ENCODE measurements around the gene PCBD2.

PCBD2 gene

DNA sequence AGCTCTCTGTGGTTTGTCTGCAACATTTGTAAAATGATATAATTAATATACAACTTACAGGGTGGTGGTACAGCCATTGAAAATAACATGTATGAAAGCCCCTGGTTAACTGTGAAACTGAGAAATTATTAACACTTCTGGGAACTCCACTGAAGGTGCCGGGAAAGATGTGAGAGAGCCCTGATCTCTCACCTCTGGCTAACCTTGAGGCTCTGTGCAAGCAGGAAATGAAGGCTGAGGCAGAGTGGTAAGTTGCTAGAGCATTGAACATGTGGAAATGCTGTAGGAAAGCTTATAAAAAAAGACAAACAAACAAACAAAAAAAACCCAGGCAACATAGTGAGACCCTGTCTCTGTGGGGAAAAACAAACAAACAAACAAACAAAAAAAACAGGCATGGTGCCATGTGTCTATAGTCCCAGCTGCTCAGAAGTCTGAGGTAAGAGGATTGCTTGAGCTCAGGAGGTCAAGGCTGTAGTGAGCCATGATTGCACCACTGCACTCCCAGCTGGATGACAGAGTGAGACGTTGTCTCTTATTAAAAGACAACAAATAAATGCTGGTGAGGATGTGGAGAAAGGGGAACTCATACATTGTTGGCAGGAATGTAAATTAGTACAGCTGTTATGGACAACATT lies 70.3 kb downstream of the PCBD2 start:
- H3K9ac ChIP-seq (ENCODE audit: low read length), result no peak overlapping the region
- H3K36me3 ChIP-seq (replicated peaks; ENCODE audit: insufficient read depth, low read length), result no peaks in the 10 kb centered on the region
- H3F3A ChIP-seq (ENCODE audit: insufficient read depth, low read length), result no peaks in the 10 kb centered on the region
- no peak overlapping the region for H3K4me2 ChIP-seq (ENCODE audit: low read depth, low read length)
- no peaks in the 10 kb centered on the region for H4K20me1 ChIP-seq (ENCODE audit: insufficient read depth, low read length)
- H3K79me2 ChIP-seq (ENCODE audit: low read length), result no peaks in the 10 kb centered on the region
- no peaks in the 10 kb centered on the region for H3K27me3 ChIP-seq (replicated peaks; ENCODE audit: insufficient read depth, low read length)
- no peaks in the 10 kb centered on the region for H3K9me3 ChIP-seq (replicated peaks; ENCODE audit: insufficient read depth, low read length)
- DNase-seq, result no peak
- H3K27ac ChIP-seq (ENCODE audit: low read length), result no peak overlapping the region
- H3K4me3 ChIP-seq (ENCODE audit: low read length), result no peak overlapping the region
- H3K9me2 ChIP-seq (replicated peaks; ENCODE audit: insufficient read depth, low read length), result no peaks in the 10 kb centered on the region
- TF ChIP-seq, protein P1, sequence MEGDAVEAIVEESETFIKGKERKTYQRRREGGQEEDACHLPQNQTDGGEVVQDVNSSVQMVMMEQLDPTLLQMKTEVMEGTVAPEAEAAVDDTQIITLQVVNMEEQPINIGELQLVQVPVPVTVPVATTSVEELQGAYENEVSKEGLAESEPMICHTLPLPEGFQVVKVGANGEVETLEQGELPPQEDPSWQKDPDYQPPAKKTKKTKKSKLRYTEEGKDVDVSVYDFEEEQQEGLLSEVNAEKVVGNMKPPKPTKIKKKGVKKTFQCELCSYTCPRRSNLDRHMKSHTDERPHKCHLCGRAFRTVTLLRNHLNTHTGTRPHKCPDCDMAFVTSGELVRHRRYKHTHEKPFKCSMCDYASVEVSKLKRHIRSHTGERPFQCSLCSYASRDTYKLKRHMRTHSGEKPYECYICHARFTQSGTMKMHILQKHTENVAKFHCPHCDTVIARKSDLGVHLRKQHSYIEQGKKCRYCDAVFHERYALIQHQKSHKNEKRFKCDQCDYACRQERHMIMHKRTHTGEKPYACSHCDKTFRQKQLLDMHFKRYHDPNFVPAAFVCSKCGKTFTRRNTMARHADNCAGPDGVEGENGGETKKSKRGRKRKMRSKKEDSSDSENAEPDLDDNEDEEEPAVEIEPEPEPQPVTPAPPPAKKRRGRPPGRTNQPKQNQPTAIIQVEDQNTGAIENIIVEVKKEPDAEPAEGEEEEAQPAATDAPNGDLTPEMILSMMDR (IDR thresholded peaks at IDR 0.05; ENCODE audit: low read length), result no peak
- TF ChIP-seq EZH2 (optimal IDR thresholded peaks at IDR 0.05; ENCODE audit: low read depth, low read length), result no peak
- TF ChIP-seq EZH2phosphoT487 (IDR thresholded peaks at IDR 0.05; ENCODE audit: low read length), result no peak
- no peaks in the 10 kb centered on the region for H3K4me1 ChIP-seq (ENCODE audit: low read length)
- no peak overlapping the region for H2AFZ ChIP-seq (ENCODE audit: low read length)

DNA sequence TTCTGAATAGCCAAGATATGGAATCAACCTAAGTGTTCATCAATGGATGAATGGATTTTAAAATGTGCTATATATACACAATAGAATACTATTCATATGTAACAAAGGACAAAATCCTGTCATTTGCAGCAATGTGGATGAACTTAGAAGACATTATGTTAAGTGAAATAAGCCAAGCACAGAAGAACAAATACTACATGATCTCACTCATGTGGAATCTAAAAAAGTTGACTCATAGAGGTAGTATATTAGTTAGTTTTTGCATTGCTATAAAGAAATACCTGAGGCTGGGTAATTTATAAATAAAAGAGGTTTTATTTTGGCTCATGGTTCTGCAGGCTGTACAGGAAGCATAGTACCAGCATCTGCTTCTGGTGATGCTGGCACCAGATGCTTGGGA lies 70.9 kb downstream of the PCBD2 start:
- DNase-seq, result no peak
- no peaks in the 10 kb centered on the region for H3K36me3 ChIP-seq (replicated peaks; ENCODE audit: insufficient read depth, low read length)
- no peaks in the 10 kb centered on the region for H3K9me2 ChIP-seq (replicated peaks; ENCODE audit: insufficient read depth, low read length)
- no peaks in the 10 kb centered on the region for H3F3A ChIP-seq (ENCODE audit: insufficient read depth, low read length)
- no peaks in the 10 kb centered on the region for H3K4me1 ChIP-seq (ENCODE audit: low read length)
- H3K9me3 ChIP-seq (replicated peaks; ENCODE audit: insufficient read depth, low read length), result no peaks in the 10 kb centered on the region
- no peak for TF ChIP-seq EZH2 (optimal IDR thresholded peaks at IDR 0.05; ENCODE audit: low read depth, low read length)
- TF ChIP-seq, protein P1 (IDR thresholded peaks at IDR 0.05; ENCODE audit: low read length), result no peak
- no peak for TF ChIP-seq EZH2phosphoT487 (IDR thresholded peaks at IDR 0.05; ENCODE audit: low read length)
- H3K27me3 ChIP-seq (replicated peaks; ENCODE audit: insufficient read depth, low read length), result no peaks in the 10 kb centered on the region
- no peak overlapping the region for H3K9ac ChIP-seq (ENCODE audit: low read length)
- H3K27ac ChIP-seq (ENCODE audit: low read length), result no peak overlapping the region
- no peak overlapping the region for H3K4me3 ChIP-seq (ENCODE audit: low read length)
- H3K4me2 ChIP-seq (ENCODE audit: low read depth, low read length), result no peak overlapping the region
- no peaks in the 10 kb centered on the region for H3K79me2 ChIP-seq (ENCODE audit: low read length)
- no peak overlapping the region for H2AFZ ChIP-seq (ENCODE audit: low read length)
- H4K20me1 ChIP-seq (ENCODE audit: insufficient read depth, low read length), result no peaks in the 10 kb centered on the region

DNA sequence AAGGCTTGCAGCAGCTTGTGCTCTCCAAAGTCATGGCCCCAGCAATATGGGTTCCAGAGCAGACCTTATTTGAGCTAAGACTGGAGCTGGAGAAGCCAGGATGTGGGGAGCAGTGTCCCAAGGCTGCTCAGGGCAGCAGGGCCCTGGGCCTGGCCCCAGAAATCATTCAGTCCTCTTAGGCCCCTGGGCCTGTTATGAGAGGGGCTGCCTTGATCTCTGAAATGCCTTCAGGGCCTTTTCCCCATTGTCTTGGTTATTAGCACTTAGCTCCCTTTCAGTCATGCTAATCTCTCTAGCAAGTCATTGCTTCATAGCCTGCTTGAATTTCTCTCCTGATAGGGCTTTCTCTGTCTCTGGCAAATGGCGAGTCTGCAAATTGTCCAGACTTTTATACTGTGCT lies 71.9 kb downstream of the PCBD2 start:
- Histone ChIP-seq H3F3A (ENCODE audit: insufficient read depth, low read length) (no peaks in the 10 kb centered on the region), H3K4me3 (ENCODE audit: low read length) (no peak overlapping the region), H3K27ac (ENCODE audit: low read length) (no peak overlapping the region), H4K20me1 (ENCODE audit: insufficient read depth, low read length) (no peaks in the 10 kb centered on the region), H2AFZ (ENCODE audit: low read length) (no peak overlapping the region), H3K4me2 (ENCODE audit: low read depth, low read length) (no peak overlapping the region), H3K9me3 (replicated peaks; ENCODE audit: insufficient read depth, low read length) (no peaks in the 10 kb centered on the region), H3K9me2 (replicated peaks; ENCODE audit: insufficient read depth, low read length) (no peaks in the 10 kb centered on the region), H3K27me3 (replicated peaks; ENCODE audit: insufficient read depth, low read length) (no peaks in the 10 kb centered on the region), H3K79me2 (ENCODE audit: low read length) (no peaks in the 10 kb centered on the region), H3K4me1 (ENCODE audit: low read length) (no peaks in the 10 kb centered on the region), H3K36me3 (replicated peaks; ENCODE audit: insufficient read depth, low read length) (no peaks in the 10 kb centered on the region), H3K9ac (ENCODE audit: low read length) (no peak overlapping the region)
- DNase-seq, result no peak
- TF ChIP-seq, protein P1 (IDR thresholded peaks at IDR 0.05; ENCODE audit: low read length), result no peak
- TF ChIP-seq EZH2 (optimal IDR thresholded peaks at IDR 0.05; ENCODE audit: low read depth, low read length) (no peak), EZH2phosphoT487 (IDR thresholded peaks at IDR 0.05; ENCODE audit: low read length) (no peak)
